H9 (cell line): ENCODE data around the gene SLC29A1. TPM values are rescaled to one million over a fixed set of nuclear protein-coding genes. Genes with fewer than 3 reads are reported as not detected.

Source experiments
- DNase-seq: peaks from one replicate; pipeline ENCODE4 v3.0.0-alpha.2; 2017
- H2AFZ ChIP-seq: one replicate; pipeline ENCODE4 v1.6.1; 2013; ENCODE audit warnings: mild to moderate bottlenecking, low read length, control low read depth, moderate library complexity
- H2AK5ac ChIP-seq: 2 replicates; pipeline ENCODE4 v1.6.1; 2013; ENCODE audit warnings: low read length, control low read depth, mixed read lengths; ENCODE audit not compliant: insufficient read length
- H2BK120ac ChIP-seq: one replicate; pipeline ENCODE4 v1.6.1; 2013; ENCODE audit warnings: low read depth, mild to moderate bottlenecking, low read length, control low read depth, inconsistent platforms; ENCODE audit not compliant: poor library complexity, severe bottlenecking
- H2BK12ac ChIP-seq: 2 replicates; pipeline ENCODE4 v1.6.1; 2013; ENCODE audit warnings: low read length, control low read depth, mixed read lengths, low read depth; ENCODE audit not compliant: insufficient read length
- H2BK15ac ChIP-seq: 2 replicates; pipeline ENCODE4 v1.6.1; 2013; ENCODE audit warnings: low read depth, low read length, control low read depth
- H2BK20ac ChIP-seq: one replicate; pipeline ENCODE4 v1.6.1; 2013; ENCODE audit warnings: low read depth, mild to moderate bottlenecking, low read length, control low read depth, inconsistent platforms; ENCODE audit not compliant: poor library complexity, severe bottlenecking
- H2BK5ac ChIP-seq: 2 replicates; pipeline ENCODE4 v1.6.1; 2013; ENCODE audit warnings: low read length, control low read depth, mixed read lengths; ENCODE audit not compliant: insufficient read length
- H3K14ac ChIP-seq: 2 replicates; pipeline ENCODE4 v1.6.1; 2013; ENCODE audit warnings: low read length, control low read depth; ENCODE audit not compliant: insufficient read depth
- H3K18ac ChIP-seq: 2 replicates; pipeline ENCODE4 v1.6.1; 2013; ENCODE audit warnings: low read depth, mild to moderate bottlenecking, mixed read lengths, low read length, control low read depth; ENCODE audit not compliant: insufficient read length
- H3K23ac ChIP-seq: 2 replicates; pipeline ENCODE4 v1.6.1; 2013; ENCODE audit warnings: low read length, control low read depth, mixed read lengths, low read depth; ENCODE audit not compliant: insufficient read length
- H3K23me2 ChIP-seq: 2 replicates; pipeline ENCODE4 v1.6.1; 2013; ENCODE audit warnings: low read depth, mild to moderate bottlenecking, mixed read lengths, low read length, control low read depth; ENCODE audit not compliant: insufficient read length, poor library complexity, severe bottlenecking
- H3K27ac ChIP-seq: 2 replicates; pipeline ENCODE4 v1.5.1; 2013; ENCODE audit warnings: low read length, control low read depth, mixed read lengths, low read depth; ENCODE audit not compliant: insufficient read length
- H3K27me3 ChIP-seq: 2 replicates; pipeline ENCODE4 v1.6.1; 2013; ENCODE audit warnings: low read length, control low read depth, inconsistent platforms; ENCODE audit not compliant: insufficient read depth
- H3K4ac ChIP-seq: 2 replicates; pipeline ENCODE4 v1.6.1; 2013; ENCODE audit warnings: low read depth, mild to moderate bottlenecking, control low read depth, inconsistent platforms, low read length, moderate library complexity
- H3K4me1 ChIP-seq: 2 replicates; pipeline ENCODE4 v1.6.1; 2013; ENCODE audit warnings: low read length, control low read depth, inconsistent platforms; ENCODE audit not compliant: insufficient read depth
- H3K4me2 ChIP-seq: 2 replicates; pipeline ENCODE4 v1.6.1; 2013; ENCODE audit warnings: low read length, control low read depth, mixed read lengths; ENCODE audit not compliant: insufficient read length, insufficient read depth
- H3K56ac ChIP-seq: 2 replicates; pipeline ENCODE4 v1.6.1; 2013; ENCODE audit warnings: low read depth, mild to moderate bottlenecking, mixed read lengths, low read length, control low read depth; ENCODE audit not compliant: insufficient read length
- H3K79me1 ChIP-seq: 2 replicates; pipeline ENCODE4 v1.6.1; 2013; ENCODE audit warnings: low read depth, mild to moderate bottlenecking, moderate library complexity, low read length, control low read depth, inconsistent platforms; ENCODE audit not compliant: insufficient read depth, poor library complexity, severe bottlenecking
- H3K79me2 ChIP-seq: 2 replicates; pipeline ENCODE4 v1.6.1; 2013; ENCODE audit warnings: low read length, control low read depth, inconsistent platforms; ENCODE audit not compliant: insufficient read depth
- H3K9ac ChIP-seq: 2 replicates; pipeline ENCODE4 v1.6.1; 2013; ENCODE audit warnings: low read length, control low read depth, mixed read lengths; ENCODE audit not compliant: insufficient read length; ENCODE audit errors: extremely low read depth
- H3K9me3 ChIP-seq: one replicate; pipeline ENCODE4 v1.6.1; 2013; ENCODE audit warnings: low read depth, low read length, inconsistent platforms; ENCODE audit not compliant: control insufficient read depth
- H3T11ph ChIP-seq: one replicate; pipeline ENCODE4 v1.6.1; 2013; ENCODE audit warnings: mild to moderate bottlenecking, low read length, control low read depth, inconsistent platforms
- H4K20me1 ChIP-seq: one replicate; pipeline ENCODE4 v1.6.1; 2013; ENCODE audit not compliant: control insufficient read depth, insufficient read length, insufficient read depth
- H4K5ac ChIP-seq: 2 replicates; pipeline ENCODE4 v1.6.1; 2013; ENCODE audit warnings: low read depth, mild to moderate bottlenecking, mixed read lengths, low read length, control low read depth; ENCODE audit not compliant: insufficient read length
- H4K8ac ChIP-seq: replicated peaks from 2 replicates; pipeline ENCODE4 v1.6.1; 2013; ENCODE audit warnings: low read length, control low read depth, mixed read lengths, low read depth; ENCODE audit not compliant: insufficient read length
- H4K91ac ChIP-seq: 2 replicates; pipeline ENCODE4 v1.6.1; 2013; ENCODE audit warnings: low read depth, mild to moderate bottlenecking, moderate library complexity, mixed read lengths, low read length, control low read depth; ENCODE audit not compliant: insufficient read length
- H3K27ac Mint-ChIP-seq, 3 experiments: 2 replicates in 2 of 3; 3 replicates in 1 of 3; pipeline ENCODE4 v1.8.0; 2020 to 2021; ENCODE audit warnings: mixed read lengths in 3 of 3, mild to moderate bottlenecking in 1 of 3, moderate library complexity in 1 of 3
- H3K27me3 Mint-ChIP-seq: 2 replicates; pipeline ENCODE4 v1.8.0; 2021; ENCODE audit warnings: low read depth, mild to moderate bottlenecking, moderate library complexity, mixed read lengths
- H3K36me3 Mint-ChIP-seq, 3 experiments: 2 replicates in 2 of 3; 3 replicates in 1 of 3; pipeline ENCODE4 v1.8.0; 2020 to 2021; ENCODE audit warnings: low read depth in 3 of 3, mixed read lengths in 3 of 3; ENCODE audit not compliant: insufficient read depth in 1 of 3
- H3K4me1 Mint-ChIP-seq, 2 experiments: 2 replicates each; pipeline ENCODE4 v1.8.0; 2020; ENCODE audit warnings: mixed read lengths in 2 of 2
- H3K4me3 Mint-ChIP-seq, 2 experiments: 2 replicates in 1 of 2; 3 replicates in 1 of 2; pipeline ENCODE4 v1.8.0; 2020 to 2021; ENCODE audit warnings: mild to moderate bottlenecking in 2 of 2, mixed read lengths in 2 of 2, moderate library complexity in 1 of 2
- H3K9me3 Mint-ChIP-seq, 2 experiments: 2 replicates in 1 of 2; 3 replicates in 1 of 2; pipeline ENCODE4 v1.8.0; 2020; ENCODE audit warnings: mild to moderate bottlenecking in 2 of 2, mixed read lengths in 2 of 2, moderate library complexity in 1 of 2
- WGBS: extraction: QIAGEN DNeasy Blood & Tissue Kit; methylation state at CpG from one replicate; pipeline ENCODE4 v1.1.7; 2013; ENCODE audit warnings: missing lambda C conversion rate, low lambda C conversion rate, mixed read lengths; ENCODE audit not compliant: insufficient read length; ENCODE audit errors: extremely low coverage; 5-methylcytosine and 5-hydroxymethylcytosine counted together
- total RNA-seq: library from RNA; stranded (reverse); gene quantifications from 2 replicates; pipeline ENCODE4 v1.2.1, GENCODE V29; 2021
- TF ChIP-seq, protein P1 (sequence below): fragments of 200-600 bp; sonication (generic); conservative IDR thresholded peaks from 3 replicates; pipeline ENCODE4 v1.8.0; 2021; ENCODE audit warnings: antibody characterized with exemption, mild to moderate bottlenecking

SLC29A1 gene
- total RNA-seq, 1 experiment from 2014 or later = 124 TPM

DNA sequence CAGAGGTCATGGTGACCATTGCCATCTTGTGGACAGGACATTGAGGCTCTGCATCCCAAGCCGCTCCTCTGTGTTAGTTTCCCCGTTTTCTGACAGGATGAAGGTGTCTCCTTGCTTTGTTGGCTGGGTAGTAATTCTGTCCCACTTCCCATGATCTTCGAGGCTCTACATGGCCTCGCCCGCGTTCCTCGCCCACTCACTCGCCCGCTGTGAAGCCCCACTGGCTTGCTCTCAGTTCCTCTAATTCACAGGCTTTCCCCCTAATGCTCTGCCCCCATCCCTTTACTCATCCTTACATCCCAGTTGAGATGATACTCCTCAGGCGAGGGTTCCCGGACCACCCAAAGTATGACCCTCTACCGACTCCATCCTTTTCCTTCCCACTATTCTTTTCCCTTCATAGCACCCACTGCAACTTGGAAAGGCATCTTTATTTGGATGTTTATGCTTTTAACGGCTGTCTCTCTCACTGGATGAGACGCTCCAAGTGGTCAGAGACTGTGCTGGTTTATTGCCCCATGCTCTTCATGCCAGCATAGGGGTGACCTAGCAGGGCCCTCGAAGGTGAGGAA lies 34.4 kb downstream of the SLC29A1 start:
- Histone ChIP-seq H4K20me1 (no peaks in the 10 kb centered on the region), H2BK120ac (no peak overlapping the region), H3K23me2 (peaks cover 6% of the 10 kb centered on the region), H4K5ac (no peak overlapping the region), H3K9me3 (no peaks in the 10 kb centered on the region), H2BK15ac (no peak overlapping the region), H3K79me1 (no peaks in the 10 kb centered on the region), H3K14ac (peak overlapping the region; percentile 51; the same call in 1 of the 2 replicates), H3K27me3 (no peaks in the 10 kb centered on the region), H3K27ac (no peak overlapping the region), H4K8ac (no peak overlapping the region), H3T11ph (no peak overlapping the region), H2BK5ac (no peak overlapping the region), H3K56ac (no peak overlapping the region), H3K9ac (peak overlapping the region; percentile 41), H2BK12ac (no peak overlapping the region), H4K91ac (no peak overlapping the region), H3K18ac (peak overlapping the region; percentile 3), H3K4me2 (peak overlapping the region; percentile 77), H3K4ac (no peak overlapping the region), H2BK20ac (no peak overlapping the region), H3K4me1 (no peaks in the 10 kb centered on the region; the same call in 1 of the 2 replicates), H3K79me2 (no peaks in the 10 kb centered on the region), H2AK5ac (no peak overlapping the region), H2AFZ (no peak overlapping the region), H3K23ac (no peak overlapping the region)
- no peaks in the 10 kb centered on the region for H3K9me3 Mint-ChIP-seq
- peak overlapping the region; percentile 79 to 88 for H3K4me3 Mint-ChIP-seq
- H3K27me3 Mint-ChIP-seq = peaks cover 11% of the 10 kb centered on the region
- no peak for DNase-seq
- TF ChIP-seq, protein P1, sequence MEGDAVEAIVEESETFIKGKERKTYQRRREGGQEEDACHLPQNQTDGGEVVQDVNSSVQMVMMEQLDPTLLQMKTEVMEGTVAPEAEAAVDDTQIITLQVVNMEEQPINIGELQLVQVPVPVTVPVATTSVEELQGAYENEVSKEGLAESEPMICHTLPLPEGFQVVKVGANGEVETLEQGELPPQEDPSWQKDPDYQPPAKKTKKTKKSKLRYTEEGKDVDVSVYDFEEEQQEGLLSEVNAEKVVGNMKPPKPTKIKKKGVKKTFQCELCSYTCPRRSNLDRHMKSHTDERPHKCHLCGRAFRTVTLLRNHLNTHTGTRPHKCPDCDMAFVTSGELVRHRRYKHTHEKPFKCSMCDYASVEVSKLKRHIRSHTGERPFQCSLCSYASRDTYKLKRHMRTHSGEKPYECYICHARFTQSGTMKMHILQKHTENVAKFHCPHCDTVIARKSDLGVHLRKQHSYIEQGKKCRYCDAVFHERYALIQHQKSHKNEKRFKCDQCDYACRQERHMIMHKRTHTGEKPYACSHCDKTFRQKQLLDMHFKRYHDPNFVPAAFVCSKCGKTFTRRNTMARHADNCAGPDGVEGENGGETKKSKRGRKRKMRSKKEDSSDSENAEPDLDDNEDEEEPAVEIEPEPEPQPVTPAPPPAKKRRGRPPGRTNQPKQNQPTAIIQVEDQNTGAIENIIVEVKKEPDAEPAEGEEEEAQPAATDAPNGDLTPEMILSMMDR = peak; percentile 19; the same call in 2 of the 3 replicates
- WGBS = no CpG with 5 or more reads among the region's 15 CpGs
- H3K27ac Mint-ChIP-seq = peak overlapping the region; percentile 72 to 98 (median 85)
- H3K36me3 Mint-ChIP-seq = peaks cover 13 to 52% (median 36%) of the 10 kb centered on the region in 3 experiments
- H3K4me1 Mint-ChIP-seq = peaks cover 38 to 40% of the 10 kb centered on the region in 2 experiments
